Large intestine (tissue), 3 donors: ENCODE measurements around the gene UST. TPM values are rescaled to one million over a fixed set of nuclear protein-coding genes. Genes with fewer than 3 reads are reported as not detected.

Source experiments
- DNase-seq, 2 donors: peaks; one replicate each; pipeline versions ENCODE4 v3.0.0 to v3.0.0-alpha.2; 2013
- H3K27ac ChIP-seq: one replicate; pipeline ENCODE4 v1.5.1; 2013; ENCODE audit warnings: low read length
- H3K27me3 ChIP-seq: 2 replicates; pipeline ENCODE4 v1.6.1; 2013; ENCODE audit warnings: low read length; ENCODE audit not compliant: control insufficient read depth, insufficient read depth
- H3K36me3 ChIP-seq: 2 replicates; pipeline ENCODE4 v1.6.1; 2013; ENCODE audit warnings: low read length; ENCODE audit not compliant: control insufficient read depth, insufficient read depth
- H3K4me1 ChIP-seq: one replicate; pipeline ENCODE4 v1.6.1; 2013; ENCODE audit warnings: low read length; ENCODE audit not compliant: control insufficient read depth, insufficient read depth
- H3K4me3 ChIP-seq: one replicate; pipeline ENCODE4 v1.5.1; 2013; ENCODE audit warnings: low read length
- H3K9me3 ChIP-seq: one replicate; pipeline ENCODE4 v1.6.1; 2013; ENCODE audit warnings: mild to moderate bottlenecking, low read depth, low read length, moderate library complexity; ENCODE audit not compliant: control insufficient read depth
- WGBS: methylation state at CpG from one replicate; pipeline ENCODE4 v1.1.5; 2013; ENCODE audit warnings: low lambda C conversion rate; ENCODE audit not compliant: insufficient coverage; 5-methylcytosine and 5-hydroxymethylcytosine counted together
- polyA plus RNA-seq: library from polyadenylated mRNA; unstranded; fragments of 120-200 nt; gene quantifications from one replicate; pipeline ENCODE4 v1.2.1, GENCODE V29; 2013

Gene UST
- polyA plus RNA-seq, 1 donor, result 2.9 TPM

DNA sequence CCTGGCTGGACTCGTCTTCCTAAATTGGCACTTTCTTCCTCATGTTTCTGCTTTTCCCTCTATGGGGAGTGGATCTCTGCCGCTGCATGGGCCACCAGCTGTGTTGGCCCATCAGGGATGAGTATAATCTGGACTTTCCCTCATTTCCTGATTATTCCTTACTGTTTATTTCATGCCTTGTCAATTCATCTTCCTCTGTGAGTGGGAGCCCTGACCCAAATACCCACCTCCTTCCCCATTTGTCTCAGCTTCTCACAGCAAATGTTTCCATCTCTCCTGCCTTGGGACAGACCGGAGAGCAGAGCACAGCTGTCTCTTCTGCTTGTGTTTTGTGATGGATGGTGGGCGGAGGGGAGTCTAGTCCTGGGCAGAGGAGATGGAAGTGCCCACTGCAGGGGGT, 212.7 kb downstream of the UST start:
- Histone ChIP-seq H3K9me3 (no peaks in the 10 kb centered on the region), H3K4me3 (no peak overlapping the region), H3K4me1 (no peaks in the 10 kb centered on the region), H3K27me3 (no peaks in the 10 kb centered on the region), H3K36me3 (no peaks in the 10 kb centered on the region), H3K27ac (no peak overlapping the region)
- WGBS, result no CpG with 5 or more reads among the region's 4 CpGs
- no peak for DNase-seq

DNA sequence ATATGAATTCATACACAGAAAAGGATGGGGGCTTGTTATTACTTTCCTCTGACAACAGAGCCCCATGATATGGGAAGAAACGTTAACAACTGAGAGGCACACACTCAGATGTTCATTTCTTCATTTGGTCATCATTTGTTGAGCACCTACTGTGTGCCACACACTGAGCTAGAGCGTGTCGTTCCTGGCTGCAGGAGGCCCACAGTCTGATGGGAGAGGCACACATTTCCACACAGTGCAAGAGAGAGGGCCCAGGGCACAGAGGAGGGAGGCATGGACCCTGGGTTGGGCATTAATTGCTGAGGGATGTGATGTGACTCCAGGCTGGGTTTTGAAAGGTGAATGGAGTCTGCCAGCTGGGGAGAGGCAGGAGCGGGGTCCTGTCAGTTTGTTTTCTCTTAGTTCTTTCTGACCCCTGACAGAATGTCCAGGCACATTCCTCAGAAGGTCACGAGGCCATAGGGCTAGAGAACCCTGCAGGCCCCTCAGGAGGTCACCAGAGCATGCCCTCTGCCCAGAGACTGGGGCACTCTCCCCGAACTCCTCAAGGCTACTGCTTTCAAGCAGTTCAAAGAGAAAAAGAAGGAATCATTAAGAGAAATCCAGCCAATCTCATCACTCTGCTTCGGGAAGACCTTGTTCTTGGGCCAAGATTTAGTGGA, 216.2 kb downstream of the UST start:
- H3K36me3 ChIP-seq, result no peaks in the 10 kb centered on the region
- DNase-seq, result no peak
- WGBS, result no CpG with 5 or more reads among the region's 7 CpGs
- H3K27ac ChIP-seq, result no peak overlapping the region
- peaks cover 5% of the 10 kb centered on the region for H3K27me3 ChIP-seq
- no peaks in the 10 kb centered on the region for H3K9me3 ChIP-seq
- no peak overlapping the region for H3K4me3 ChIP-seq
- H3K4me1 ChIP-seq, result no peaks in the 10 kb centered on the region

DNA sequence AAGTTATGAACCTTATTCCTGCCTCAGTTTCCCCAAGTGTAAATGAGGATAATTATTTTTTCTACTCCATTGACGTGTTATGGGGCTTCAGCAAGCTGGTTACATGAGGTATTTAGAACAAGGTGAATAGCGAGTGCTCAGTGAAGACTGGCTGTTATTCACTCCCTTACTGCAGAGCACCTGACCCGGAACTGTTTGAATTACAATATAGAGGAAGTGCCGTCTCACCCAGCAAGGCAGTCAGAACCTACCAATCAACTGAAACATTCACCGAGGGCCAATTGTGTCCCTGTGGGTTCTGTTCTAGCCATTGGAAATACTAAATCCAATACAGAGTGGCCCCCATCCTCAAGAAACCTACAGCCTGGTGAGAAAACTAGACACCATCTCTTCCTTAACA, 216.9 kb downstream of the UST start:
- H3K4me3 ChIP-seq, result no peak overlapping the region
- no peaks in the 10 kb centered on the region for H3K36me3 ChIP-seq
- no CpG with 5 or more reads among the region's 5 CpGs for WGBS
- no peak overlapping the region for H3K27ac ChIP-seq
- no peak for DNase-seq
- no peaks in the 10 kb centered on the region for H3K4me1 ChIP-seq
- peaks cover 7% of the 10 kb centered on the region for H3K27me3 ChIP-seq
- no peaks in the 10 kb centered on the region for H3K9me3 ChIP-seq

DNA sequence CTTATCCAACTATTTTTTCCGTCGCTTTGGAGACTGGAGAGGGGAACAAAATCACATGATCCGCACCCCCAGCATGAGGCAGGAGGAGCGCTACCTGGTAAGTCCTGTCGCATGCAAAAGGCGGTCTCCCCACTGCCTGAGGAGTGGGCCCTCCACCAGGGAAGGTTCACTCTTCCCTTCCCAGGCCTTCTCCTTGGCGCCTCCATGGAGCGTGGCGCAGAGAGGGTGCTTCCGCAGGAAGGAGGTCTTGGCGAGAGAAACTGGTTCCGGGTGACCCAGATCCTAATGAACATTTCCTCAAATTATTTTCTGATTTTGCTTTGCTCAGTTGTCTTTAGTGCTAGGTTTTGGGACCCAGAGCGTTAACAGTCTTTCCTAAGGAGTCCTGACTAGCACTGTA, 217.6 kb downstream of the UST start:
- Histone ChIP-seq H3K4me3 (no peak overlapping the region), H3K27me3 (peaks cover 8% of the 10 kb centered on the region), H3K36me3 (no peaks in the 10 kb centered on the region), H3K4me1 (no peaks in the 10 kb centered on the region), H3K27ac (no peak overlapping the region), H3K9me3 (no peaks in the 10 kb centered on the region)
- WGBS, result 100% methylated on average over 1 of the region's 13 CpGs
- DNase-seq, result no peak

DNA sequence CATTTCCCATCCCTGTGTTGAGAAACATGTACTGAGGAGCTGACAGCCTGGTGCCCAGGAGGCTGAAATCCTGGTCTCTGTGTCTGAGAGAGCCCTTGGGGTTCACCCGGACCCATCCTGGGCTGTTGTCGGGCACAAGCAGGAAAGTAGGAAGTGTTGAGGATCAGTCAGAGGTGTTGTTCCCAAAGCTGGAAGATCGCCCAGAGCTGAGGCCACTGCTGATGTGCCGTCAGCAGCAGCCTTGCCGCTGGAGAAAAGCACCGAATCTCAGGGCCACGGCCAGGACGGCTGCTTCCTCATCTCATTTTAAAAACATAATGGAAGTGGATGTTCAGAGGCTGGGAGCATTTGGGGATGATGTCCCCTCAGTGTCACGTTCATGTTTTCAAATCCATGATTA, 218.5 kb downstream of the UST start:
- Histone ChIP-seq H3K27ac (no peak overlapping the region), H3K27me3 (peaks cover 11% of the 10 kb centered on the region), H3K9me3 (no peaks in the 10 kb centered on the region), H3K4me3 (no peak overlapping the region), H3K4me1 (no peaks in the 10 kb centered on the region), H3K36me3 (no peaks in the 10 kb centered on the region)
- no CpG with 5 or more reads among the region's 9 CpGs for WGBS
- no peak for DNase-seq

DNA sequence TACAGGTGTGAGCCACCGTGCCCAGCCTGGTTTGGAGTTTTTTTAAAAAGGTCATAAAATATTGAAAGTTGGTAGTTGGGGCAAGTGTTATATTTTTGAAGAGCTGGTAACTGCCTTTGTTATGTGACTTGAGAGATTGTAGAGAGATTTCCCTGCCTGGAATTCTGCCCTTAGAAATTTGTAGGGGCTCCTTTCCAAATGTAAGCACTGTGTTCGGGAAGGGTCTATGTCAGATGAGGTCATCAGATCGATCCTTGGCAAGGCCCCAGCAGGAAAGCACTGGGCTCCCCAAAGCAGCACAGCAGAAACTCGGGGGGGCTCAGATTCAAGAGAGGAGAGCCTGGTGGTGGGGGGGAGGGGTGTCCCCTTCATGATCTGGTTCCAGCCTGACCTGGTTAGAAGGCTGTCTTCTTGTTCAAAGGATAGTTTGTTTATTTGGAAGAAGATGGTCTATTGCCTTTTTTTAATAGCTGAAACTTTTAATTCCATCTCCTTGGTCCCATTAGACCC, 220.2 kb downstream of the UST start:
- H3K27ac ChIP-seq, result no peak overlapping the region
- H3K27me3 ChIP-seq, result peaks cover 21% of the 10 kb centered on the region
- no peak for DNase-seq
- H3K9me3 ChIP-seq, result no peaks in the 10 kb centered on the region
- WGBS, result no CpG with 5 or more reads among the region's 4 CpGs
- no peaks in the 10 kb centered on the region for H3K36me3 ChIP-seq
- H3K4me1 ChIP-seq, result no peaks in the 10 kb centered on the region
- H3K4me3 ChIP-seq, result no peak overlapping the region

DNA sequence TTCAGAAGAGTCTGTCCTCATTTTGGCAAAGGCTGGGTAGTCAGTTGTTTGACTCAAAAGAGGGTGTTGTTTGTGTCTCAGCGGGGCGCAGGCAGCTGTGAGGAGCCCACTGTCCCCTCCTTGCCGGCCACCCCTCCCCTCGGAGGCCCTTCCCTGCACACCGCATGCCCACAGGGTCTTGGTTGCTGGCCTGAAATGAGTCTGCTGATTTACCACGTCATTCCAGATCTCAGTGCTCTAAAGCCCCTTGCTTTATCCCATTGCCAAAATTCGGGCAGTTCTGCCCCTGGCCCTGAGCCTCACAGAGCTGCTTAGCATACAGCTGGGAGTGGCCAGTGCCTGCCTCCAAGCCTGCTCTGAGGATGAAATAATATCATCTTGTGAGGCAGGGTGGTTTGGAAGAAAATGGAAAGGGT, 220.7 kb downstream of the UST start:
- DNase-seq, result no peak
- no peaks in the 10 kb centered on the region for H3K9me3 ChIP-seq
- WGBS, result 40% methylated on average over 1 of the region's 7 CpGs
- H3K36me3 ChIP-seq, result no peaks in the 10 kb centered on the region
- H3K27ac ChIP-seq, result no peak overlapping the region
- peaks cover under 1% of the 10 kb centered on the region for H3K4me1 ChIP-seq
- H3K4me3 ChIP-seq, result no peak overlapping the region
- peaks cover 25% of the 10 kb centered on the region for H3K27me3 ChIP-seq

DNA sequence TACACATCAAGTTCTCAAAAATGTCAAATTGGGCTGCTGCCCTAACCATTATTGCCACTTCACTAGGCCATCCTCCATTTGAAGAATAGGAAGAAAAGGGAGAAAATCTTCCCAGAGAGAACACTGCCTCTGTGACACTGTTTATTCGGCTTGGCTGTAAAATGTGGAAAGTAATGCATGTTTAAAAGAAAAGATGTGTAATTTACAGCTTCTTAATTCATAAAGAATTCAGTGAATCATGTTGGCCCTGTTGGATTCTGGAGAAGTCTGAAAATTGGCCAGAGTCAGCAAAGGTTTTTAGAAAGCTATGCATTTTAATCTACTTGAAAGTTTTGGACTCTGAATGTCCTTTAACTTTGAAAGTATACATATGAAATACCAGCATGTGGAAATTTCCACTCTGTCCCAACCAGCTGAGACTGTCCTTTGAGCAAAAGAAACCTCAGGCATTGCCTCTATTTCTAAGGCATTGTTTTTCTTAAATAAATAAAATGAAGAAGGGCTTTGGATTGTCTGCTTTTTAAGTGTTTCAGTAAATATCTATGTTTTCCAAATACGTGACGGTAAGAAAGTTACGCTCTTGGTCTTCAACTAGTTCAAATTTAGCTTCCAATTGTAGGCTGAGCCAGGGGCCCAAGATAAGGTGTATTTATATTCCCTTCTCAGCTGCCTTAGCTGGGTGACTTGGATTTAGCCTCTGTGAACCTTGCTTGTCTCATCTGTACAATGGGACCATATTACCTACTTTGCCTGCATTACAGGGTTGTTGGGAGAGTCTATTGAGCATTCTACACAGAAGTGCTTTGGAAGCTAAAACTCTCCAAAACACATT, 222.2 kb downstream of the UST start:
- H3K9me3 ChIP-seq, result no peaks in the 10 kb centered on the region
- WGBS, result 82% methylated on average over 2 of the region's 4 CpGs
- no peaks in the 10 kb centered on the region for H3K36me3 ChIP-seq
- peaks cover 25% of the 10 kb centered on the region for H3K27me3 ChIP-seq
- no peak for DNase-seq
- H3K4me1 ChIP-seq, result peaks cover 4% of the 10 kb centered on the region
- no peak overlapping the region for H3K27ac ChIP-seq
- H3K4me3 ChIP-seq, result no peak overlapping the region

DNA sequence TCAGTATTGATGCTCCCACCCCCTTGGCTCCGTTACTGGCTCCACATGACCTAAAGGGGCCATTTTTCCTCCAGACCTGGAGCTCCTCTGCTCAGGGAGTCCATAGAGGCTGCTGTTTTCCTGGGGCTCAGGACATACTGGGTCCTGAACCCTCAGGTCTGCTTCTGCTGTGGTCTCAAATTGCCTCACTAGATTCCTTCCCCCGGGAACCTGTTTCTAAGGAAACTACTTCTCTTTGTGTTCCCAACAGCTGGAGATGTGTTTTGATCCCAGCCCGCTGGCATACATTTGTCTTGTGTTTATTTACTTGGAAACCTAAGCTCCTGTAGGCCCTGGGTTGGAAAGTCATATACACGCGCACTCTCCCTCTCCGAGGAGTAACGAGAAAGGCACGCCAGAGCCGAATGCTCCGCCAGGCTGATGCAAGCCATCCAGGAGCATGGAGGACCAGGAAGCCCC, 222.8 kb downstream of the UST start:
- Histone ChIP-seq H3K4me3 (no peak overlapping the region), H3K27ac (no peak overlapping the region), H3K9me3 (no peaks in the 10 kb centered on the region), H3K27me3 (peaks cover 25% of the 10 kb centered on the region), H3K4me1 (peaks cover 4% of the 10 kb centered on the region), H3K36me3 (no peaks in the 10 kb centered on the region)
- peak in 1 of 2 donors; percentile 16 for DNase-seq
- WGBS, result no CpG with 5 or more reads among the region's 10 CpGs

DNA sequence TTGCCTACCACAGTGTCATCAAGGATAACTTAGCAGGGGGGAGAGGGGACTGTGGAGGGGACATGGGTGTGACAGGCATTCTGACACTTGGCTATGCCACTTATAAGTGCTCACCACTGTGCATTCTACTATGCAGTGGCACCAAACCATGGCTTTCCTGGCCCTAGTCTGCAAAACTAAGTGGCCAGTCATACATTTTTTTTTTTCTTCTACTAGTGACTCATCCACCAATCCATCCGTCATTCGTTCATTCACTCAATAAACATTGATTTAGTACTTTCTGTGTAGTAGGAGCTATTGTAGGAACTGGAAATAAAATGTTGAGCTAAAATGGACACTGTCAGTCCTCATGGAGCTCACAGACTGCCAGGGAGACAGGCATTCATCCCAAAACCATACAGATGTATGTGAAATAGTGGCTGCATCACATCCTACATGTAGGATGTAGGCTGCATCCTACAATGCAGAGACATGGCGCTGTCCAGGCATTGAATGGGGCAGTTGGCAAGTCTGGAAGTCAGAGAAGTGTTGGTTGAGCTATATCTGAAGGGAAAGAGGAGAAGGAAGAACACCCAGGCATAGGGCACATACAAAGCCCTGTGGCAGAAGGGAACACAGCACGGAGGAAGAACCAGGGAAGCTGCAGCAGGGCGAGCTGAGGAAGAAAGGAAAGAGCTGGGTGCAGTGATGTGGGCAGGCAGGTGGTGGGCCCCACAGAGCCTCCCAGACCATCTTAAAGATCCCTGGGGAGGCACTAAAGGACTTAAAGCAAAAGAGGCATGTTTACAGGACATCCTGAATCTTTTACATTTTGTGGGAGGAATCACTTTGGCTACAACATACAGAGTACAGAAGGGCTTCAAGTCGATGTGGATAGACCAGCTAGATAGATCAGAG, 224.4 kb downstream of the UST start:
- no peak overlapping the region for H3K4me3 ChIP-seq
- no peaks in the 10 kb centered on the region for H3K36me3 ChIP-seq
- H3K27ac ChIP-seq, result no peak overlapping the region
- WGBS, result 67% methylated on average over 1 of the region's 6 CpGs
- H3K9me3 ChIP-seq, result no peaks in the 10 kb centered on the region
- peaks cover 20% of the 10 kb centered on the region for H3K27me3 ChIP-seq
- DNase-seq, result no peak
- H3K4me1 ChIP-seq, result peaks cover 4% of the 10 kb centered on the region
